Vagina (tissue), 2 donors: Measurements from ENCODE around the gene HIBCH.

ENCODE experiments used
- CTCF ChIP-seq, 3 experiments: fragments of 450-650 bp in 2 of 3; fragments of 200-600 bp in 1 of 3; sonication (generic) in 1 of 3; IDR thresholded peaks; one replicate each; pipeline ENCODE4 v1.5.1; 2017 to 2019; ENCODE audit warnings: antibody characterized with exemption in 3 of 3, mild to moderate bottlenecking in 2 of 3, moderate library complexity in 2 of 3
- POLR2A ChIP-seq, 2 donors: fragments of 450-650 bp; IDR thresholded peaks; one replicate each; pipeline ENCODE4 v1.6.1; 2017; ENCODE audit warnings: antibody characterized with exemption in 2 of 2, mild to moderate bottlenecking in 2 of 2, moderate library complexity in 2 of 2
- POLR2AphosphoS5 ChIP-seq, 2 donors: sonication (generic); formaldehyde crosslinking; IDR thresholded peaks; one replicate each; pipeline ENCODE4 v1.9.0; 2017; ENCODE audit warnings: antibody characterized with exemption in 2 of 2, mild to moderate bottlenecking in 2 of 2, low read depth in 1 of 2; ENCODE audit not compliant: insufficient read depth in 1 of 2

DNA sequence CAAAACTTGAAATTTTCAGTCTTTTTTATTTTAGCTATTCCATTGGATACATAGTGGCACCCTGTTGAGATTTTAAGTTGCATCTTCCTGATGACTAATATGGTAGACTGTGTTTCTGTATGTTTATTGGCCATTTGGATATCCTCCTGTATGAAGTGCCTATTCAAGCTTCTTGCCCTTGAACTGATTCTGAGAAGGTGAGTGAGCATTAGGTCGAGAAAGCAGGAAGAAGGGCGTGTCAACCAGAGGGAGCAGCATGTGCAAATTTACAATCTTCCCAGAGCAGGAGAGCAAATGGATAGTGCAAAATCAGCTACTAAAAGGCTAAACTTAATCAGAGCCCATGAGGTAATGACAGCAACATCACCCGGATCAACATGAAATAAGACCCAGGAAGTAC lies 32.3 kb upstream of the HIBCH start:
- TF ChIP-seq CTCF (IDR thresholded peaks at IDR 0.05) (no peak), POLR2AphosphoS5 (IDR thresholded peaks at IDR 0.05; ENCODE audit: insufficient read depth in 1 of 2, low read depth in 1 of 2) (peak in 1 of 2 donors; percentile 18), POLR2A (IDR thresholded peaks at IDR 0.05) (no peak)
